Erythroblast (primary cell): Measurements from ENCODE around the gene SLC1A2.
"Not testable (repeated sequence)": the region's sequence is repeated elsewhere in the genome, so short reads cannot be mapped to it uniquely, and the experiment has no call there.

ENCODE experiments used
- DNase-seq, 2 experiments: peaks; one replicate each; lab custom pipeline; 2025; lab: John Stamatoyannopoulos, UW
- GATA1 ChIP-seq: IDR thresholded peaks from 2 replicates; pipeline ENCODE4 v1.6.1; 2011; ENCODE audit warnings: low read depth, mild to moderate bottlenecking, control low read depth, low read length, moderate library complexity
- POLR2A ChIP-seq: IDR thresholded peaks from 2 replicates; pipeline ENCODE4 v1.6.1; 2011; ENCODE audit warnings: mild to moderate bottlenecking, low read length

SLC1A2 gene

GRCh38 chr11:35227576-35228327 is 191.6 kb downstream of the SLC1A2 start:
- peak in 1 of 2 experiments; percentile 5 for DNase-seq
- TF ChIP-seq GATA1 (no peak), POLR2A (no peak)

GRCh38 chr11:35226756-35227155 is 192.6 kb downstream of the SLC1A2 start:
- not testable (repeated sequence) for DNase-seq

- no peak for DNase-seq
- TF ChIP-seq GATA1 (no peak), POLR2A (no peak)
Observed at GRCh38 chr11:35225946-35226520, 193.3 kb downstream of the SLC1A2 start.

GRCh38 chr11:35223991-35224390 is 195.4 kb downstream of the SLC1A2 start:
- no peak for DNase-seq
- TF ChIP-seq GATA1 (no peak), POLR2A (no peak)

GRCh38 chr11:35223371-35223796 is 196.0 kb downstream of the SLC1A2 start:
- no peak for TF ChIP-seq GATA1
- TF ChIP-seq POLR2A = no peak
- no peak for DNase-seq

GRCh38 chr11:35218956-35219355 is 200.4 kb downstream of the SLC1A2 start:
- TF ChIP-seq POLR2A (no peak), GATA1 (no peak)
- no peak for DNase-seq

GRCh38 chr11:35216962-35217678 is 202.2 kb downstream of the SLC1A2 start:
- TF ChIP-seq GATA1 (no peak), POLR2A (no peak)
- DNase-seq = no peak

- no peak for TF ChIP-seq POLR2A
- TF ChIP-seq GATA1 = no peak
- DNase-seq = no peak
Observed at GRCh38 chr11:35215945-35216344, 203.4 kb downstream of the SLC1A2 start.

GRCh38 chr11:35214792-35215193 is 204.6 kb downstream of the SLC1A2 start:
- TF ChIP-seq POLR2A (no peak), GATA1 (no peak)
- DNase-seq = peak in 1 of 2 experiments; percentile 15

GRCh38 chr11:35214226-35214770 is 205.1 kb downstream of the SLC1A2 start:
- no peak for DNase-seq
- TF ChIP-seq GATA1 = no peak
- no peak for TF ChIP-seq POLR2A

- TF ChIP-seq GATA1 = no peak
- TF ChIP-seq POLR2A = no peak
- DNase-seq = no peak
Observed at GRCh38 chr11:35211952-35212351, 207.4 kb downstream of the SLC1A2 start.

- no peak for DNase-seq
- TF ChIP-seq GATA1 (no peak), POLR2A (no peak)
Observed at GRCh38 chr11:35210876-35211546, 208.3 kb downstream of the SLC1A2 start.

GRCh38 chr11:35208795-35209194 is 210.6 kb downstream of the SLC1A2 start:
- TF ChIP-seq GATA1 (no peak), POLR2A (no peak)
- DNase-seq = no peak
